ENCODE measurements around the gene MARCO.

DNA sequence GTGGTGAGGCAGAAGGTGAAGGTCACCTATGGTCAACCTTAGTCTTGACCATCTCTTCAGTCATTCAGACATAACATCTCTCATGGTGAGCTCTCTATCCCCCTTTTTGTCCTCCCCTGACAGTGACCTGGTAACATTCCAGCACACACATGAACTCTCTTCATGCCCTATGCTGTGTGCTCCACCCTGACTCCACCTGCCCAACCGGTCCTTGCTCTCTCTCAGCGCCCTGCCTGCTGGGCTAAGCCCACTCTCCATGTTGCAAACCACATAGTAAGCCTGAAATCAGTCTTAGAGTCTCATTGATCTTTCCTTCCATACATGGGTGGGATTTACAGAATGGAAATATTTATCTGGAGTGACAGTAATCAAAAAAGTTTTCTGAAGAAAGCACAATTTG lies 52.8 kb downstream of the MARCO start:
- TF ChIP-seq POLR2AphosphoS5 (IDR thresholded peaks at IDR 0.05; ENCODE audit: low read depth, low read length) = no peak
- TF ChIP-seq, protein P1, sequence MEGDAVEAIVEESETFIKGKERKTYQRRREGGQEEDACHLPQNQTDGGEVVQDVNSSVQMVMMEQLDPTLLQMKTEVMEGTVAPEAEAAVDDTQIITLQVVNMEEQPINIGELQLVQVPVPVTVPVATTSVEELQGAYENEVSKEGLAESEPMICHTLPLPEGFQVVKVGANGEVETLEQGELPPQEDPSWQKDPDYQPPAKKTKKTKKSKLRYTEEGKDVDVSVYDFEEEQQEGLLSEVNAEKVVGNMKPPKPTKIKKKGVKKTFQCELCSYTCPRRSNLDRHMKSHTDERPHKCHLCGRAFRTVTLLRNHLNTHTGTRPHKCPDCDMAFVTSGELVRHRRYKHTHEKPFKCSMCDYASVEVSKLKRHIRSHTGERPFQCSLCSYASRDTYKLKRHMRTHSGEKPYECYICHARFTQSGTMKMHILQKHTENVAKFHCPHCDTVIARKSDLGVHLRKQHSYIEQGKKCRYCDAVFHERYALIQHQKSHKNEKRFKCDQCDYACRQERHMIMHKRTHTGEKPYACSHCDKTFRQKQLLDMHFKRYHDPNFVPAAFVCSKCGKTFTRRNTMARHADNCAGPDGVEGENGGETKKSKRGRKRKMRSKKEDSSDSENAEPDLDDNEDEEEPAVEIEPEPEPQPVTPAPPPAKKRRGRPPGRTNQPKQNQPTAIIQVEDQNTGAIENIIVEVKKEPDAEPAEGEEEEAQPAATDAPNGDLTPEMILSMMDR (IDR thresholded peaks at IDR 0.05) = no peak
- no peak for TF ChIP-seq TCF7L2 (IDR thresholded peaks at IDR 0.05; ENCODE audit: low read depth, low read length)
